Measurements from ENCODE around the gene WDTC1. TPM values are rescaled to one million over a fixed set of nuclear protein-coding genes. Genes with fewer than 3 reads are reported as not detected.

Gene WDTC1
- total and polyA plus RNA-seq, 2 experiments from 2014 or later: 3.8 to 14.0 TPM

DNA sequence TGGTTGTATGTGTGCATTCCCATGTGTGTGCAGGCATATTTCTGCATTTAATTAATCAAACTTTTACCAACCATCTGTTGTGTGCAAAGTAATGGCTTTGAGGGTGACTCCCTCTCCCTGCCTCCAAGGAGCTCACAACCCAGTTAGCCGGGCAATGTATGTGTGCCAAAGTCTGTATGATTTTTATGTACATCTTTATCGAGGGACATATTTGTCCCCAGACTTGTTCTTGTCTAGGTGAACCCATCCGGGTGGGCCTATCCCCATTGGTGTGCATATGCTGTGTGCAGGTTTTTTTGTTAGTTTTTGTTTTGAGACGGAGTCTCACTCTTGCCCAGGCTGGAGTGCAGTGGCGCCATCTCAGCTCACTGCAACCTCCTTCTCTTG lies 109.2 kb downstream of the WDTC1 start (continued):
- TF ChIP-seq JUNB (IDR thresholded peaks at IDR 0.05; ENCODE audit: unreplicated experiment): no peak

DNA sequence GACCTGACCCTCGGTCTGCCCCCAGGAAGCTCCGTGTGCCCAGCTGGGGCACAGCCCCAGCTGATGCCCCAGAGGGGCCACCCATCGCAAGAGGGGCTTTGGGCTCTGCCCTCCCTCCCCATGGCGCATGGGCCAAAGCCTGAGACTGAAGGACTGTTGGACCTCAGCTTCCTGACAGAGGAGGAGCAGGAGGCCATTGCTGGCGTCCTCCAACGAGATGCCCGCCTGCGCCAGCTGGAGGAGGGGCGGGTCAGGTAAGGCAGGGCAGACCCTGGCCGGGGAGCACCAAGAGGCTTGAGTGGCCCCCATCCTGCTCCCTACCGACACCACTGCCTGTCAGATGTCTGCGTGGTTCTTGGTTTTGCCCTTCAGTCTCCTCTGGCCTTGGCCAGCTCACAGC lies 110.8 kb downstream of the WDTC1 start:
- H3K4me3 Mint-ChIP-seq: no peak overlapping the region
- no peak overlapping the region for H3K27ac ChIP-seq (ENCODE audit: low read depth)
- H3K9me2 ChIP-seq (ENCODE audit: insufficient read depth): no peaks in the 10 kb centered on the region
- peaks cover 12% of the 10 kb centered on the region; the same call in 1 of the 2 replicates for H3F3A ChIP-seq (replicated peaks; ENCODE audit: low read depth)
- H3K27ac Mint-ChIP-seq: no peak overlapping the region
- no peaks in the 10 kb centered on the region for H3K36me3 ChIP-seq (ENCODE audit: insufficient read depth)
- H4K20me1 ChIP-seq (replicated peaks; ENCODE audit: insufficient read depth): no peaks in the 10 kb centered on the region; the same call in 1 of the 2 replicates
- H2AFZ ChIP-seq: no peak overlapping the region
- H3K36me3 Mint-ChIP-seq (ENCODE audit: low read depth): peaks cover 9% of the 10 kb centered on the region
- peaks cover 21% of the 10 kb centered on the region for H3K27me3 Mint-ChIP-seq (ENCODE audit: insufficient read depth, low read depth, poor library complexity)
- H3K4me1 Mint-ChIP-seq: peaks cover 32% of the 10 kb centered on the region
- TF ChIP-seq EZH2 (IDR thresholded peaks at IDR 0.05; ENCODE audit: low read depth, unreplicated experiment): no peak
- TF ChIP-seq ZNF114 (CRISPR knock-in tag; IDR thresholded peaks at IDR 0.05): no peak
- no peak for TF ChIP-seq JUNB (IDR thresholded peaks at IDR 0.05; ENCODE audit: unreplicated experiment)
- TF ChIP-seq, protein P1, sequence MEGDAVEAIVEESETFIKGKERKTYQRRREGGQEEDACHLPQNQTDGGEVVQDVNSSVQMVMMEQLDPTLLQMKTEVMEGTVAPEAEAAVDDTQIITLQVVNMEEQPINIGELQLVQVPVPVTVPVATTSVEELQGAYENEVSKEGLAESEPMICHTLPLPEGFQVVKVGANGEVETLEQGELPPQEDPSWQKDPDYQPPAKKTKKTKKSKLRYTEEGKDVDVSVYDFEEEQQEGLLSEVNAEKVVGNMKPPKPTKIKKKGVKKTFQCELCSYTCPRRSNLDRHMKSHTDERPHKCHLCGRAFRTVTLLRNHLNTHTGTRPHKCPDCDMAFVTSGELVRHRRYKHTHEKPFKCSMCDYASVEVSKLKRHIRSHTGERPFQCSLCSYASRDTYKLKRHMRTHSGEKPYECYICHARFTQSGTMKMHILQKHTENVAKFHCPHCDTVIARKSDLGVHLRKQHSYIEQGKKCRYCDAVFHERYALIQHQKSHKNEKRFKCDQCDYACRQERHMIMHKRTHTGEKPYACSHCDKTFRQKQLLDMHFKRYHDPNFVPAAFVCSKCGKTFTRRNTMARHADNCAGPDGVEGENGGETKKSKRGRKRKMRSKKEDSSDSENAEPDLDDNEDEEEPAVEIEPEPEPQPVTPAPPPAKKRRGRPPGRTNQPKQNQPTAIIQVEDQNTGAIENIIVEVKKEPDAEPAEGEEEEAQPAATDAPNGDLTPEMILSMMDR (conservative IDR thresholded peaks at IDR 0.05; ENCODE audit: low read depth in 2 of 2): no peak
- no peak for TF ChIP-seq CREB1 (CRISPR knock-in tag; IDR thresholded peaks at IDR 0.05; ENCODE audit: low read depth)
- no peak for TF ChIP-seq NANOG (IDR thresholded peaks at IDR 0.05; ENCODE audit: borderline replicate concordance)
- TF ChIP-seq, protein P2, sequence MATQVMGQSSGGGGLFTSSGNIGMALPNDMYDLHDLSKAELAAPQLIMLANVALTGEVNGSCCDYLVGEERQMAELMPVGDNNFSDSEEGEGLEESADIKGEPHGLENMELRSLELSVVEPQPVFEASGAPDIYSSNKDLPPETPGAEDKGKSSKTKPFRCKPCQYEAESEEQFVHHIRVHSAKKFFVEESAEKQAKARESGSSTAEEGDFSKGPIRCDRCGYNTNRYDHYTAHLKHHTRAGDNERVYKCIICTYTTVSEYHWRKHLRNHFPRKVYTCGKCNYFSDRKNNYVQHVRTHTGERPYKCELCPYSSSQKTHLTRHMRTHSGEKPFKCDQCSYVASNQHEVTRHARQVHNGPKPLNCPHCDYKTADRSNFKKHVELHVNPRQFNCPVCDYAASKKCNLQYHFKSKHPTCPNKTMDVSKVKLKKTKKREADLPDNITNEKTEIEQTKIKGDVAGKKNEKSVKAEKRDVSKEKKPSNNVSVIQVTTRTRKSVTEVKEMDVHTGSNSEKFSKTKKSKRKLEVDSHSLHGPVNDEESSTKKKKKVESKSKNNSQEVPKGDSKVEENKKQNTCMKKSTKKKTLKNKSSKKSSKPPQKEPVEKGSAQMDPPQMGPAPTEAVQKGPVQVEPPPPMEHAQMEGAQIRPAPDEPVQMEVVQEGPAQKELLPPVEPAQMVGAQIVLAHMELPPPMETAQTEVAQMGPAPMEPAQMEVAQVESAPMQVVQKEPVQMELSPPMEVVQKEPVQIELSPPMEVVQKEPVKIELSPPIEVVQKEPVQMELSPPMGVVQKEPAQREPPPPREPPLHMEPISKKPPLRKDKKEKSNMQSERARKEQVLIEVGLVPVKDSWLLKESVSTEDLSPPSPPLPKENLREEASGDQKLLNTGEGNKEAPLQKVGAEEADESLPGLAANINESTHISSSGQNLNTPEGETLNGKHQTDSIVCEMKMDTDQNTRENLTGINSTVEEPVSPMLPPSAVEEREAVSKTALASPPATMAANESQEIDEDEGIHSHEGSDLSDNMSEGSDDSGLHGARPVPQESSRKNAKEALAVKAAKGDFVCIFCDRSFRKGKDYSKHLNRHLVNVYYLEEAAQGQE (IDR thresholded peaks at IDR 0.05; ENCODE audit: unreplicated experiment): no peak
- TF ChIP-seq STAT1 (IDR thresholded peaks at IDR 0.05; ENCODE audit: unreplicated experiment): no peak
- TF ChIP-seq ZNF331 (CRISPR knock-in tag; IDR thresholded peaks at IDR 0.05; ENCODE audit: low read depth): no peak
- TF ChIP-seq POLR2AphosphoS5 (IDR thresholded peaks at IDR 0.05; ENCODE audit: low read depth): no peak
- TF ChIP-seq EZH2phosphoT487 (IDR thresholded peaks at IDR 0.05; ENCODE audit: unreplicated experiment): no peak
- TF ChIP-seq, protein P3, sequence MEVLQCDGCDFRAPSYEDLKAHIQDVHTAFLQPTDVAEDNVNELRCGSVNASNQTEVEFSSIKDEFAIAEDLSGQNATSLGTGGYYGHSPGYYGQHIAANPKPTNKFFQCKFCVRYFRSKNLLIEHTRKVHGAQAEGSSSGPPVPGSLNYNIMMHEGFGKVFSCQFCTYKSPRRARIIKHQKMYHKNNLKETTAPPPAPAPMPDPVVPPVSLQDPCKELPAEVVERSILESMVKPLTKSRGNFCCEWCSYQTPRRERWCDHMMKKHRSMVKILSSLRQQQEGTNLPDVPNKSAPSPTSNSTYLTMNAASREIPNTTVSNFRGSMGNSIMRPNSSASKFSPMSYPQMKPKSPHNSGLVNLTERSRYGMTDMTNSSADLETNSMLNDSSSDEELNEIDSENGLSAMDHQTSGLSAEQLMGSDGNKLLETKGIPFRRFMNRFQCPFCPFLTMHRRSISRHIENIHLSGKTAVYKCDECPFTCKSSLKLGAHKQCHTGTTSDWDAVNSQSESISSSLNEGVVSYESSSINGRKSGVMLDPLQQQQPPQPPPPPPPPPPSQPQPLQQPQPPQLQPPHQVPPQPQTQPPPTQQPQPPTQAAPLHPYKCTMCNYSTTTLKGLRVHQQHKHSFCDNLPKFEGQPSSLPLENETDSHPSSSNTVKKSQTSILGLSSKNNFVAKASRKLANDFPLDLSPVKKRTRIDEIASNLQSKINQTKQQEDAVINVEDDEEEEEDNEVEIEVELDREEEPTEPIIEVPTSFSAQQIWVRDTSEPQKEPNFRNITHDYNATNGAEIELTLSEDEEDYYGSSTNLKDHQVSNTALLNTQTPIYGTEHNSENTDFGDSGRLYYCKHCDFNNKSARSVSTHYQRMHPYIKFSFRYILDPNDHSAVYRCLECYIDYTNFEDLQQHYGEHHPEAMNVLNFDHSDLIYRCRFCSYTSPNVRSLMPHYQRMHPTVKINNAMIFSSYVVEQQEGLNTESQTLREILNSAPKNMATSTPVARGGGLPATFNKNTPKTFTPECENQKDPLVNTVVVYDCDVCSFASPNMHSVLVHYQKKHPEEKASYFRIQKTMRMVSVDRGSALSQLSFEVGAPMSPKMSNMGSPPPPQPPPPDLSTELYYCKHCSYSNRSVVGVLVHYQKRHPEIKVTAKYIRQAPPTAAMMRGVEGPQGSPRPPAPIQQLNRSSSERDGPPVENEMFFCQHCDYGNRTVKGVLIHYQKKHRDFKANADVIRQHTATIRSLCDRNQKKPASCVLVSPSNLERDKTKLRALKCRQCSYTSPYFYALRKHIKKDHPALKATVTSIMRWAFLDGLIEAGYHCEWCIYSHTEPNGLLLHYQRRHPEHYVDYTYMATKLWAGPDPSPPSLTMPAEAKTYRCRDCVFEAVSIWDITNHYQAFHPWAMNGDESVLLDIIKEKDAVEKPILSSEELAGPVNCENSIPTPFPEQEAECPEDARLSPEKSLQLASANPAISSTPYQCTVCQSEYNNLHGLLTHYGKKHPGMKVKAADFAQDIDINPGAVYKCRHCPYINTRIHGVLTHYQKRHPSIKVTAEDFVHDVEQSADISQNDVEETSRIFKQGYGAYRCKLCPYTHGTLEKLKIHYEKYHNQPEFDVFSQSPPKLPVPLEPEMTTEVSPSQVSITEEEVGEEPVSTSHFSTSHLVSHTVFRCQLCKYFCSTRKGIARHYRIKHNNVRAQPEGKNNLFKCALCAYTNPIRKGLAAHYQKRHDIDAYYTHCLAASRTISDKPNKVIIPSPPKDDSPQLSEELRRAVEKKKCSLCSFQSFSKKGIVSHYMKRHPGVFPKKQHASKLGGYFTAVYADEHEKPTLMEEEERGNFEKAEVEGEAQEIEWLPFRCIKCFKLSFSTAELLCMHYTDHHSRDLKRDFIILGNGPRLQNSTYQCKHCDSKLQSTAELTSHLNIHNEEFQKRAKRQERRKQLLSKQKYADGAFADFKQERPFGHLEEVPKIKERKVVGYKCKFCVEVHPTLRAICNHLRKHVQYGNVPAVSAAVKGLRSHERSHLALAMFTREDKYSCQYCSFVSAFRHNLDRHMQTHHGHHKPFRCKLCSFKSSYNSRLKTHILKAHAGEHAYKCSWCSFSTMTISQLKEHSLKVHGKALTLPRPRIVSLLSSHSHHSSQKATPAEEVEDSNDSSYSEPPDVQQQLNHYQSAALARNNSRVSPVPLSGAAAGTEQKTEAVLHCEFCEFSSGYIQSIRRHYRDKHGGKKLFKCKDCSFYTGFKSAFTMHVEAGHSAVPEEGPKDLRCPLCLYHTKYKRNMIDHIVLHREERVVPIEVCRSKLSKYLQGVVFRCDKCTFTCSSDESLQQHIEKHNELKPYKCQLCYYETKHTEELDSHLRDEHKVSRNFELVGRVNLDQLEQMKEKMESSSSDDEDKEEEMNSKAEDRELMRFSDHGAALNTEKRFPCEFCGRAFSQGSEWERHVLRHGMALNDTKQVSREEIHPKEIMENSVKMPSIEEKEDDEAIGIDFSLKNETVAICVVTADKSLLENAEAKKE (CRISPR knock-in tag; IDR thresholded peaks at IDR 0.05): no peak
- ATAC-seq (no peak), DNase-seq (ENCODE audit: low spot score) (no peak)
- H3K4me1 ChIP-seq (ENCODE audit: insufficient read depth): peaks cover 18% of the 10 kb centered on the region; the same call in 1 of the 2 replicates
- H3K9me3 Mint-ChIP-seq: no peaks in the 10 kb centered on the region; the same call in 2 of the 3 replicates
- H3K27me3 ChIP-seq (ENCODE audit: insufficient read depth): peaks cover 4% of the 10 kb centered on the region; the same call in 1 of the 2 replicates
- H3K4me3 ChIP-seq: no peak overlapping the region
- H3K4me2 ChIP-seq: no peak overlapping the region
- peaks cover 7% of the 10 kb centered on the region for H3K79me2 ChIP-seq (replicated peaks; ENCODE audit: insufficient read depth)

All from GM23338 (cell line).